Adrenal gland (tissue), 12 donors: ENCODE measurements around the gene OPA1. TPM values are rescaled to one million over a fixed set of nuclear protein-coding genes. Genes with fewer than 3 reads are reported as not detected.

Experiments used
- DNase-seq, 7 donors: peaks; one replicate each; pipeline ENCODE4 v3.0.0-alpha.2; 2019 to 2020
- H3K27ac ChIP-seq, 5 donors: fragments of 200-600 bp; sonication (generic) in 4 of 5; 1 replicate in 3 of 5; 2 replicates in 2 of 5; pipeline versions ENCODE4 v1.5.1 to v1.8.0; 2016 to 2020; ENCODE audit warnings: mild to moderate bottlenecking in 1 of 5
- H3K27me3 ChIP-seq: fragments of 200-600 bp; 2 replicates; pipeline ENCODE4 v1.8.0; 2021
- H3K36me3 ChIP-seq, 2 donors: fragments of 200-600 bp; replicated peaks in 1 of 2; 1 replicate in 1 of 2; 2 replicates in 1 of 2; pipeline versions ENCODE4 v1.5.1 to v1.8.0; 2018 to 2022
- H3K4me1 ChIP-seq, 2 donors: fragments of 200-600 bp; replicated peaks in 1 of 2; 1 replicate in 1 of 2; 2 replicates in 1 of 2; pipeline versions ENCODE4 v1.5.1 to v1.8.0; 2018 to 2021
- H3K4me3 ChIP-seq, 4 donors: fragments of 200-600 bp; sonication (generic) in 3 of 4; one replicate each; pipeline ENCODE4 v1.5.1; 2016 to 2018
- H3K9me3 ChIP-seq, 3 donors: fragments of 200-600 bp; sonication (generic) in 1 of 3; replicated peaks in 1 of 3; 1 replicate in 2 of 3; 2 replicates in 1 of 3; pipeline versions ENCODE4 v1.5.1 to v1.8.0; 2016 to 2021
- CTCF ChIP-seq, 6 experiments: fragments of 450-650 bp in 4 of 6; fragments of 200-600 bp in 2 of 6; sonication (generic) in 1 of 6; IDR thresholded peaks; 1 replicate in 5 of 6; 2 replicates in 1 of 6; pipeline versions ENCODE4 v1.5.1 to v1.8.0; 2016 to 2021; ENCODE audit warnings: antibody characterized with exemption in 6 of 6, mild to moderate bottlenecking in 2 of 6, moderate library complexity in 1 of 6
- POLR2A ChIP-seq, 2 donors: fragments of 450-650 bp; IDR thresholded peaks; one replicate each; pipeline ENCODE4 v1.6.1; 2017; ENCODE audit warnings: antibody characterized with exemption in 2 of 2, mild to moderate bottlenecking in 2 of 2, moderate library complexity in 1 of 2
- WGBS, 4 donors: extraction: QIAGEN DNeasy Blood & Tissue Kit in 2 of 4; methylation state at CpG; one replicate each; pipeline versions ENCODE4 v1.1.5 to v1.1.7; 2013 to 2017; 5-methylcytosine and 5-hydroxymethylcytosine counted together
- intact Hi-C, 2 donors: fragments of 100-400 bp; cut with DNase I; formaldehyde crosslinking; loops; one replicate each; pipeline versions ENCODE4 v1.14.1 to v1.15.0; 2022 to 2023
- polyA plus RNA-seq, 3 donors: library from polyadenylated mRNA; stranded (reverse); fragments of 200-250 nt in 2 of 3; fragments of 350-450 nt in 1 of 3; fragmentation: Illumina TruSeq in 1 of 3; extraction: RNeasy Lipid Tissue Mini Kit (QIAGEN cat#74804) in 1 of 3; gene quantifications; one replicate each; pipeline ENCODE4 v1.2.3, GENCODE V29; 2013 to 2014
- total RNA-seq, 9 donors: library from RNA; depleted of rRNA in 4 of 9; stranded (reverse); fragments of >200 nt in 4 of 9; fragments of 120-200 nt in 1 of 9; fragmentation: NEBNext Ultra II Directional in 1 of 9; extraction: Animal tissue kit (Norgen Biotek cat#: 25700) in 1 of 9; gene quantifications; one replicate each; pipeline versions ENCODE4 v1.1.0 to v1.2.4, GENCODE V29; 2013 to 2023
- donor health status: healthy with polysubstance abuse.
- donor health status: Bipolar disorder and iron deficiency.
- donor health status: DM: yes; HTN: yes; CAD: no.
- donor health status: DM: no; HTN: no; CAD: no.
- donor health status: DM: no; HTN: no; CAD: no.
- donor health status: DM: yes; HTN: yes; CAD: no.

Gene OPA1
- total and polyA plus RNA-seq, 12 donors, result 13.0 to 194 (median 54.6) TPM

- Histone ChIP-seq H3K36me3 (peaks cover 0 to 14% of the 10 kb centered on the region in 2 donors), H3K27me3 (no peaks in the 10 kb centered on the region), H3K4me3 (no peak overlapping the region), H3K4me1 (no peaks in the 10 kb centered on the region), H3K27ac (no peak overlapping the region), H3K9me3 (no peaks in the 10 kb centered on the region)
- TF ChIP-seq CTCF (IDR thresholded peaks at IDR 0.05) (no peak), POLR2A (IDR thresholded peaks at IDR 0.05) (no peak)
- intact Hi-C loops, result no loop called here
- no peak for DNase-seq
- WGBS, 4 donors, result 53 to 56% (median 55%) methylated on average over 3 of the region's 3 CpGs
Measured at GRCh38 chr3:193630005-193630404, 37.0 kb downstream of the OPA1 start.

GRCh38 chr3:193637831-193638230 is 44.8 kb downstream of the OPA1 start:
- intact Hi-C loops, result no loop called here
- Histone ChIP-seq H3K4me3 (no peak overlapping the region), H3K27ac (no peak overlapping the region), H3K4me1 (no peaks in the 10 kb centered on the region), H3K9me3 (no peaks in the 10 kb centered on the region), H3K27me3 (no peaks in the 10 kb centered on the region), H3K36me3 (peaks cover 0 to 22% of the 10 kb centered on the region in 2 donors)
- TF ChIP-seq POLR2A (IDR thresholded peaks at IDR 0.05), result no peak
- no peak for TF ChIP-seq CTCF (IDR thresholded peaks at IDR 0.05)
- DNase-seq, result no peak
- 95 to 100% (median 96%) methylated on average over 3 of the region's 3 CpGs for WGBS, 4 donors

GRCh38 chr3:193638833-193639232 is 45.8 kb downstream of the OPA1 start:
- no peak overlapping the region for H3K4me3 ChIP-seq
- peaks cover 0 to 31% of the 10 kb centered on the region in 2 donors for H3K36me3 ChIP-seq
- WGBS, 4 donors, result 95 to 97% (median 96%) methylated on average over 3 of the region's 3 CpGs
- no peaks in the 10 kb centered on the region for H3K27me3 ChIP-seq
- H3K4me1 ChIP-seq, result no peaks in the 10 kb centered on the region
- no peak for TF ChIP-seq CTCF (IDR thresholded peaks at IDR 0.05)
- no peak for TF ChIP-seq POLR2A (IDR thresholded peaks at IDR 0.05)
- no peak for DNase-seq
- no peaks in the 10 kb centered on the region for H3K9me3 ChIP-seq
- no peak overlapping the region for H3K27ac ChIP-seq
- intact Hi-C loops, result no loop called here

GRCh38 chr3:193640165-193640715 is 47.2 kb downstream of the OPA1 start:
- Histone ChIP-seq H3K27me3 (no peaks in the 10 kb centered on the region), H3K4me1 (no peaks in the 10 kb centered on the region), H3K36me3 (peaks cover 0 to 41% of the 10 kb centered on the region in 2 donors), H3K9me3 (no peaks in the 10 kb centered on the region), H3K27ac (no peak overlapping the region), H3K4me3 (no peak overlapping the region)
- no peak for TF ChIP-seq CTCF (IDR thresholded peaks at IDR 0.05)
- TF ChIP-seq POLR2A (IDR thresholded peaks at IDR 0.05), result no peak
- 77 to 84% (median 78%) methylated on average over 5 of the region's 5 CpGs for WGBS, 4 donors
- DNase-seq, result no peak
- intact Hi-C loops, result no loop called here
